WTC11 (cell line): ENCODE measurements around the gene HELZ. TPM values are rescaled to one million over a fixed set of nuclear protein-coding genes. Genes with fewer than 3 reads are reported as not detected.

Experiments used
- ATAC-seq: fragments of 200-7000 bp; cut with Tn5 transposase; 2 replicates; pipeline ENCODE4 v1.10.0; 2021; ENCODE audit warnings: mild to moderate bottlenecking, moderate library complexity
- CTCF ChIA-PET: fragments of 300-600 bp; sonication (Branson Sonifier 250); formaldehyde crosslinking; loops from one replicate; lab custom pipeline; 2021; ENCODE audit warnings: antibody characterized with exemption; lab: Charles Lee
- POLR2A ChIA-PET: fragments of 350-600 bp; sonication (Branson Sonifier 250); formaldehyde crosslinking; loops from one replicate; lab custom pipeline; 2021; ENCODE audit warnings: antibody characterized with exemption; lab: Charles Lee
- DNase-seq: peaks from one replicate; pipeline ENCODE4 v3.0.0; 2021; ENCODE audit warnings: low spot score
- H3K27ac Mint-ChIP-seq: 2 replicates; pipeline ENCODE4 v1.8.0; 2021; ENCODE audit warnings: mixed read lengths
- H3K27me3 Mint-ChIP-seq: 2 replicates; pipeline ENCODE4 v1.8.0; 2021; ENCODE audit warnings: low read depth, mild to moderate bottlenecking, moderate library complexity, mixed read lengths
- H3K36me3 Mint-ChIP-seq: 2 replicates; pipeline ENCODE4 v1.8.0; 2021; ENCODE audit warnings: mixed read lengths
- H3K4me1 Mint-ChIP-seq: 2 replicates; pipeline ENCODE4 v1.8.0; 2022; ENCODE audit warnings: mixed read lengths
- H3K4me3 Mint-ChIP-seq: 2 replicates; pipeline ENCODE4 v1.8.0; 2021; ENCODE audit warnings: mild to moderate bottlenecking, moderate library complexity, mixed read lengths
- H3K9me3 Mint-ChIP-seq: 2 replicates; pipeline ENCODE4 v1.8.0; 2021; ENCODE audit warnings: mixed read lengths
- ARID4B ChIP-seq: sonication (generic); formaldehyde crosslinking; IDR thresholded peaks from 2 replicates; pipeline ENCODE4 v1.8.0; 2023; ENCODE audit warnings: missing genetic modification reagents, mild to moderate bottlenecking, borderline replicate concordance
- E2F4 ChIP-seq: sonication (generic); formaldehyde crosslinking; IDR thresholded peaks from 2 replicates; pipeline ENCODE4 v1.8.1; 2022; ENCODE audit warnings: low read depth, mild to moderate bottlenecking, moderate library complexity, missing genetic modification reagents, borderline replicate concordance
- ESRRA ChIP-seq: sonication (generic); formaldehyde crosslinking; IDR thresholded peaks from 2 replicates; pipeline ENCODE4 v1.8.1; 2022; ENCODE audit warnings: mild to moderate bottlenecking, missing genetic modification reagents, borderline replicate concordance
- FOXP4 ChIP-seq: sonication (generic); formaldehyde crosslinking; IDR thresholded peaks from 2 replicates; pipeline ENCODE4 v1.8.0; 2022; ENCODE audit warnings: mild to moderate bottlenecking, missing genetic modification reagents
- GTF2I ChIP-seq: fragments of 250-450 bp; sonication (Bioruptor Pico); conservative IDR thresholded peaks from 2 replicates; pipeline ENCODE4 v1.4.0; 2021; ENCODE audit warnings: mild to moderate bottlenecking
- MXD4 ChIP-seq: fragments of 250-450 bp; sonication (Bioruptor Pico); IDR thresholded peaks from 2 replicates; pipeline ENCODE4 v1.8.0; 2021; ENCODE audit warnings: mild to moderate bottlenecking, moderate library complexity, borderline replicate concordance
- NR1H2 ChIP-seq: sonication (generic); formaldehyde crosslinking; IDR thresholded peaks from 2 replicates; pipeline ENCODE4 v1.9.0; 2021; ENCODE audit warnings: mild to moderate bottlenecking, moderate library complexity, missing genetic modification reagents
- PRDM15 ChIP-seq: sonication (generic); formaldehyde crosslinking; IDR thresholded peaks from 2 replicates; pipeline ENCODE4 v1.8.0; 2022; ENCODE audit warnings: missing genetic modification reagents
- SMAD3 ChIP-seq: sonication (generic); formaldehyde crosslinking; IDR thresholded peaks from 2 replicates; pipeline ENCODE4 v1.8.0; 2022; ENCODE audit warnings: missing genetic modification reagents, mild to moderate bottlenecking, borderline replicate concordance
- SMAD4 ChIP-seq: sonication (generic); formaldehyde crosslinking; IDR thresholded peaks from 2 replicates; pipeline ENCODE4 v1.8.0; 2022; ENCODE audit warnings: mild to moderate bottlenecking, missing genetic modification reagents
- SOX15 ChIP-seq: fragments of 250-450 bp; sonication (Bioruptor Pico); IDR thresholded peaks from 2 replicates; pipeline ENCODE4 v1.9.0; 2021; ENCODE audit warnings: mild to moderate bottlenecking
- TCF7 ChIP-seq: sonication (generic); formaldehyde crosslinking; IDR thresholded peaks from 2 replicates; pipeline ENCODE4 v1.8.0; 2022; ENCODE audit warnings: mild to moderate bottlenecking, low read depth, missing genetic modification reagents, moderate library complexity
- ZNF532 ChIP-seq: fragments of 250-450 bp; sonication (Bioruptor Pico); IDR thresholded peaks from 2 replicates; pipeline ENCODE4 v1.9.0; 2021; ENCODE audit warnings: mild to moderate bottlenecking, borderline replicate concordance
- ZSCAN18 ChIP-seq: fragments of 250-450 bp; sonication (Bioruptor Pico); IDR thresholded peaks from 2 replicates; pipeline ENCODE4 v2.1.2; 2022; ENCODE audit warnings: mild to moderate bottlenecking, moderate library complexity
- total RNA-seq: library from RNA; stranded (reverse); gene quantifications from 3 replicates; pipeline ENCODE4 v1.2.3, GENCODE V29; 2021

The HELZ gene
- total RNA-seq, 1 experiment from 2014 or later, result 49.1 TPM

- POLR2A ChIA-PET, result no interaction called here
- Mint-ChIP-seq H3K27me3 (no peaks in the 10 kb centered on the region), H3K4me1 (peaks cover 9% of the 10 kb centered on the region), H3K9me3 (no peaks in the 10 kb centered on the region), H3K27ac (no peak overlapping the region), H3K4me3 (no peak overlapping the region), H3K36me3 (peaks cover 3% of the 10 kb centered on the region; the same call in 1 of the 2 replicates)
- TF ChIP-seq E2F4 (CRISPR knock-in tag), result no peak
- no peak for TF ChIP-seq SOX15 (CRISPR knock-in tag)
- TF ChIP-seq ARID4B (CRISPR knock-in tag), result no peak
- no peak for TF ChIP-seq ZNF532 (CRISPR knock-in tag)
- no peak for TF ChIP-seq FOXP4 (CRISPR knock-in tag)
- TF ChIP-seq TCF7 (CRISPR knock-in tag), result no peak
- TF ChIP-seq GTF2I (CRISPR knock-in tag), result no peak
- TF ChIP-seq NR1H2 (CRISPR knock-in tag), result no peak
- TF ChIP-seq ZSCAN18 (CRISPR knock-in tag), result no peak
- no peak for TF ChIP-seq ESRRA (CRISPR knock-in tag)
- TF ChIP-seq PRDM15 (CRISPR knock-in tag), result no peak
- no peak for TF ChIP-seq SMAD3 (CRISPR knock-in tag)
- no peak for TF ChIP-seq MXD4 (CRISPR knock-in tag)
- no peak for TF ChIP-seq SMAD4 (CRISPR knock-in tag)
- DNase-seq (no peak), ATAC-seq (no peak)
- CTCF ChIA-PET, result interaction anchor here (2.1 kb wide), 1 partner anchor 53 kb away, joined by 7 read pairs; no protein-coding TSS in a partner anchor
Observed at GRCh38 chr17:67069603-67070136, 175.3 kb downstream of the HELZ start.
